Tibial nerve (tissue), 4 donors: Measurements from ENCODE around the gene NGRN. TPM values are rescaled to one million over a fixed set of nuclear protein-coding genes. Genes with fewer than 3 reads are reported as not detected.
"Not testable (repeated sequence)": the region's sequence is repeated elsewhere in the genome, so short reads cannot be mapped to it uniquely, and the experiment has no call there.

ENCODE experiments used
- DNase-seq, 2 donors: peaks; one replicate each; pipeline ENCODE4 v3.0.0-alpha.2; 2019; ENCODE audit warnings: low spot score in 2 of 2
- H3K27ac ChIP-seq, 4 donors: fragments of 200-600 bp; sonication (generic) in 3 of 4; one replicate each; pipeline ENCODE4 v1.5.1; 2017 to 2019; ENCODE audit warnings: mild to moderate bottlenecking in 1 of 4
- H3K27me3 ChIP-seq, 2 donors: fragments of 200-600 bp; sonication (generic) in 1 of 2; one replicate each; pipeline versions ENCODE4 v1.5.1 to v1.6.0; 2017 to 2019
- H3K36me3 ChIP-seq, 3 donors: fragments of 200-600 bp; sonication (generic); one replicate each; pipeline ENCODE4 v1.5.1; 2018 to 2019
- H3K4me1 ChIP-seq, 4 donors: fragments of 200-600 bp; sonication (generic) in 3 of 4; one replicate each; pipeline ENCODE4 v1.5.1; 2017 to 2019
- H3K4me3 ChIP-seq, 4 donors: fragments of 200-600 bp; sonication (generic) in 3 of 4; one replicate each; pipeline ENCODE4 v1.5.1; 2017 to 2019; ENCODE audit warnings: mild to moderate bottlenecking in 1 of 4, moderate library complexity in 1 of 4
- H3K9me3 ChIP-seq, 4 donors: fragments of 200-600 bp; sonication (generic) in 3 of 4; one replicate each; pipeline ENCODE4 v1.5.1; 2017 to 2019
- EP300 ChIP-seq, 2 donors: sonication (generic); formaldehyde crosslinking; IDR thresholded peaks; one replicate each; pipeline ENCODE4 v1.6.1; 2017; ENCODE audit warnings: antibody characterized with exemption in 2 of 2, mild to moderate bottlenecking in 1 of 2
- POLR2A ChIP-seq, 2 donors: fragments of 450-650 bp; IDR thresholded peaks; one replicate each; pipeline ENCODE4 v1.6.1; 2017; ENCODE audit warnings: antibody characterized with exemption in 2 of 2, mild to moderate bottlenecking in 2 of 2, moderate library complexity in 2 of 2
- WGBS, 2 donors: methylation state at CpG; one replicate each; pipeline ENCODE4 v1.1.5; 2018; 5-methylcytosine and 5-hydroxymethylcytosine counted together
- total RNA-seq, 4 donors: library from RNA; depleted of rRNA; stranded (reverse); fragments of >200 nt; gene quantifications; one replicate each; pipeline ENCODE4 v1.1.0, GENCODE V29; 2016
- TF ChIP-seq, protein P1 (sequence below), 5 experiments: fragments of 200-600 bp in 3 of 5; fragments of 450-650 bp in 2 of 5; sonication (generic) in 3 of 5; IDR thresholded peaks; one replicate each; pipeline ENCODE4 v1.5.1; 2016 to 2019; ENCODE audit warnings: antibody characterized with exemption in 5 of 5, mild to moderate bottlenecking in 3 of 5, moderate library complexity in 2 of 5

The NGRN gene
- total RNA-seq, 4 donors from 2014 or later: 70.1 to 90.0 (median 74.6) TPM

DNA sequence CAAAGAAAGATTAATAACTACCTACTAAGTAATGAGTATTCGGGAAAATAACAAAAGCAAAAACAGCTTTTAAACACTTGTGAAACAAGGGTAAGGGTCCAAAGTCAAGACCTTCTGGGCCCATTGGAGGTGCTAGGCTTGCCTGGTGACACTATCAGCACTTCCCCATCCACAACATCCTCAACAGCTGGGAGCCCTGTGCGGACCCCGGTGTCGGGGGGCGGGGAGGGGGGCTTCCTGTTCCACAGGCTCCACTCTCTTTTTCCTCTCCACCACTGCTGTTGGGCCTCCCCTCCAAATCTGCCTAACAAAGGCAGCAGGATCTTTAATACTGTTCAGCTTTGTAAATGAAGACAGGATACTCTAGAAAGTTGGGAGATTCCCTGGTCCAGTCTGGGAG lies 21.6 kb downstream of the NGRN start:
- no peak for DNase-seq
- 40 to 45% methylated on average over 5 of the region's 5 CpGs for WGBS, 2 donors

DNA sequence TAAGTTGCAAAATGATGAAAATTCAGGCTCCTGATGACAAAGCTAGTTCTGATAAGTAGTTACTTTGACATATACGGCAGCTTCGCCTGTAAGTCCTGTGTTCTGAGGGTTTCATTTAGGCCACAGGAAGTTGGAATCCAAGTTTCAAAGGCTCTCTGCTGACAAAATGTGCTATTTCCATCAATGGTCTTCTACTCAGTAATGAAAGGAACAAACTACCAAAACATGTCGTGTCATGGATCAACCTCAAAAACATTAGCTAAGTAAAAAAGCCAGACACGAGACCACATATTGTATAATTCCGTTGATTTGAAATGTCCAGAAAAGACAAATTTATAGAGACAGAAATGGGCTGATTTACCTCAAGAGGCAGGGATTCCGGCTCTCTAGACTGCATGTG lies 22.5 kb downstream of the NGRN start:
- H3K27me3 ChIP-seq: no peaks in the 10 kb centered on the region
- no peak overlapping the region for H3K4me3 ChIP-seq
- H3K36me3 ChIP-seq: peaks cover 0 to 10% (median 0%) of the 10 kb centered on the region in 3 donors
- 83 to 87% methylated on average over 6 of the region's 6 CpGs for WGBS, 2 donors
- no peak for DNase-seq
- TF ChIP-seq EP300 (IDR thresholded peaks at IDR 0.05): no peak
- no peak for TF ChIP-seq POLR2A (IDR thresholded peaks at IDR 0.05)
- TF ChIP-seq, protein P1, sequence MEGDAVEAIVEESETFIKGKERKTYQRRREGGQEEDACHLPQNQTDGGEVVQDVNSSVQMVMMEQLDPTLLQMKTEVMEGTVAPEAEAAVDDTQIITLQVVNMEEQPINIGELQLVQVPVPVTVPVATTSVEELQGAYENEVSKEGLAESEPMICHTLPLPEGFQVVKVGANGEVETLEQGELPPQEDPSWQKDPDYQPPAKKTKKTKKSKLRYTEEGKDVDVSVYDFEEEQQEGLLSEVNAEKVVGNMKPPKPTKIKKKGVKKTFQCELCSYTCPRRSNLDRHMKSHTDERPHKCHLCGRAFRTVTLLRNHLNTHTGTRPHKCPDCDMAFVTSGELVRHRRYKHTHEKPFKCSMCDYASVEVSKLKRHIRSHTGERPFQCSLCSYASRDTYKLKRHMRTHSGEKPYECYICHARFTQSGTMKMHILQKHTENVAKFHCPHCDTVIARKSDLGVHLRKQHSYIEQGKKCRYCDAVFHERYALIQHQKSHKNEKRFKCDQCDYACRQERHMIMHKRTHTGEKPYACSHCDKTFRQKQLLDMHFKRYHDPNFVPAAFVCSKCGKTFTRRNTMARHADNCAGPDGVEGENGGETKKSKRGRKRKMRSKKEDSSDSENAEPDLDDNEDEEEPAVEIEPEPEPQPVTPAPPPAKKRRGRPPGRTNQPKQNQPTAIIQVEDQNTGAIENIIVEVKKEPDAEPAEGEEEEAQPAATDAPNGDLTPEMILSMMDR (IDR thresholded peaks at IDR 0.05): no peak
- no peaks in the 10 kb centered on the region for H3K4me1 ChIP-seq
- H3K27ac ChIP-seq: no peak overlapping the region
- no peaks in the 10 kb centered on the region for H3K9me3 ChIP-seq

More for the DNA sequence above, 21.6 kb downstream of the NGRN start:
- H3K27me3 ChIP-seq: no peaks in the 10 kb centered on the region
- peaks cover 0 to 10% (median 0%) of the 10 kb centered on the region in 3 donors for H3K36me3 ChIP-seq
- H3K27ac ChIP-seq: no peak overlapping the region
- no peaks in the 10 kb centered on the region for H3K4me1 ChIP-seq
- TF ChIP-seq, protein P1 (IDR thresholded peaks at IDR 0.05): no peak
- no peak for TF ChIP-seq EP300 (IDR thresholded peaks at IDR 0.05)
- TF ChIP-seq POLR2A (IDR thresholded peaks at IDR 0.05): no peak
- no peak overlapping the region for H3K4me3 ChIP-seq
- H3K9me3 ChIP-seq: no peaks in the 10 kb centered on the region

DNA sequence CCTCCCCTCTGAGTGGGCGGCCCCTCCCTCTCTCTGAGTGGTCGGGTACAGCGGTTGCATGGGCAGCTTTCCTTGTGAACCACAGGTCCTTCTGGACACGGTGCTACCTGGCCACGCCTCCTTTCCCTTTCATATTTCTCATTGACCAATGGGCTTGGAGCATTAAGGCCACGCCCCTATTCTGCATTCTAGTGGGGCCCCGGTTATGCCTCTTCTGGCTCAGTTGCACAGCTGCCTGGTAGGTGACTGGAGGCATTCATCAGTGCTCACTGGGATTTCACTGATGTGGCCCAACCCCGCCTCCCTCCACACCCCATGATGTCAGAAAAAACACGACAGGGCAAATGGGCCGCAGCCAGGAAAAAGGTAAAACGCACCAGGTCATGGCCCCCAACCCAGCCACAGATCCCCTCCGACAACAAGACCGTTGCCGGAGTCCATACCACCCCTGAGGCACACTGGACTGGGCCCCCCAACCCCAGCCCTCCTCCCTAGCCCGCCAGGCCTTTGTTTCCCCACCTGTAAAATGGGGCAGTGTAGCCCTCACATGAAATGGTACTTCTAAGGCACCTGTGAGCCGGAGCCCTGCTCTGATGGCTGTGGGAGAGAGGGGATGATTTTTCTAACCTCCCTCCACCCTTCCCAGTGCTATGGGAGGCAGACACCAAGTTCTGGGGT lies 26.3 kb downstream of the NGRN start:
- WGBS, 2 donors: 80 to 83% methylated on average over 16 of the region's 16 CpGs
- TF ChIP-seq POLR2A (IDR thresholded peaks at IDR 0.05): no peak
- Histone ChIP-seq H3K4me1 (peaks cover 0 to 7% (median 0%) of the 10 kb centered on the region in 4 donors), H3K36me3 (no peaks in the 10 kb centered on the region), H3K9me3 (no peaks in the 10 kb centered on the region), H3K27ac (no peak overlapping the region), H3K27me3 (no peaks in the 10 kb centered on the region), H3K4me3 (no peak overlapping the region)
- no peak for DNase-seq

DNA sequence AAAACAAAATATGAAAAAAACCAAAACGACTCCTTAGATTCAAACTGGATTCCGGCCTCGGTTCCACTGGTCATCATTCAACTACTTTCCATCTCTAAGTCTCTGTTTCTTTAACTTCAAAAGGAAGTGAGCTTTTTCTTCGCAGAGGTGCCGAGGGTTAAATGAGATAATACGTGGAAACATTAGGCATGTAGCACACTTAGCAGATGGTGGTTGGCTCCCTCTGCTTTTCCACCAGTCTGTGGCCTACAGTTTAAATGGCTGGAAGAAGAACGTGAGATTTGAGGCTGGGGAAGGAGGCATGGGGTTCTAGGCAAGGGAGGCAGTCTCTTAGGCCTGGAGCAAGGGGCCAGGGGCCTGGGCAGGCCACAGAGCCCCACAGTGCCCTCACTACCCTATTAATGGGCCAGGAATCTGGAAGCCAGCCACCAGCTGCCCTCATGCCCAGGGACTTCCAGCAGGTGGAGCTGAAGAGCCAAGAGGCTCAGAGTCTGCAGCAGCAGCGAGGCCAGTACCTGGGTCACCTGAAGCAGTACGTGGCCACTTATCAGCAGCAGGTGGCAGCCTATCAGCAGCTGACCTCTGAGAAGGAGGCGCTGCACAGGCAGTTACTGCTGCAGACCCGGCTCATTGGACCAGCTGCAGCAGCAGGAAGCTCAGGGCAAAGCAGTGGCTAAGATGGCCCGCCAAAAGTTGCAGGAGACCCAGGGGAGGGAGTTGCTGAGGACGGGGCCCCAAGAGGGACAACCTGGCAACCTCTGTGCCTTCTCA lies 27.8 kb downstream of the NGRN start:
- DNase-seq: peak; percentile 32 to 65
- TF ChIP-seq, protein P1 (IDR thresholded peaks at IDR 0.05): peak; percentile 56 to 84 (median 68)
- 54 to 74% methylated on average over 8 to 13 of the region's 13 CpGs for WGBS, 2 donors

DNA sequence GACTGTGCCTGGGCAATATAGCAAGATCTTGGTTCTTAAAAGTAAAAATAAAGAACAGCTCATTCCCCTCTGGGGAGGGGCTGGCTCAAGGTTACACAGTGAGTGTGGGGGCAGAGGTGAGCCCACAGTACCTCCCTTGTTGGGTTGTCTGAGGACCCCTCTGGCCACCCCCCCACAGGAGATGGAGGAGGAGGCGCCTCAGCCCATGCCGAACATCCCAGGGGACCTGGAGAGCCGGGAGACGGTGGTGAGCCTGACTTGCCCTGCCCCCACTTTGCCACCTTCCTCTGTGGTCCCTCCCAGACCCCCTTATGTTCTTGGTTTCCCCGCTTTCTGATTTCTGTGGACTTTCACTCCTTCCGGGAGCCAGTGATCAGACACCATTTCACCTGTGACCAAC lies 28.7 kb downstream of the NGRN start:
- Histone ChIP-seq H3K9me3 (no peaks in the 10 kb centered on the region), H3K27ac (no peak overlapping the region), H3K27me3 (no peaks in the 10 kb centered on the region), H3K4me1 (peaks cover 0 to 13% (median 1%) of the 10 kb centered on the region in 4 donors), H3K36me3 (no peaks in the 10 kb centered on the region), H3K4me3 (no peak overlapping the region)
- DNase-seq: no peak
- WGBS, 2 donors: 65 to 81% methylated on average over 6 of the region's 6 CpGs
- no peak for TF ChIP-seq EP300 (IDR thresholded peaks at IDR 0.05)
- TF ChIP-seq POLR2A (IDR thresholded peaks at IDR 0.05): no peak
- TF ChIP-seq, protein P1 (IDR thresholded peaks at IDR 0.05): no peak

More for the DNA sequence above, 27.8 kb downstream of the NGRN start:
- H3K4me3 ChIP-seq, H3K27ac ChIP-seq, H3K36me3 ChIP-seq, H3K27me3 ChIP-seq, H3K9me3 ChIP-seq: not testable (repeated sequence)
- peaks cover 0 to 10% (median 1%) of the 10 kb centered on the region in 4 donors for H3K4me1 ChIP-seq
